ENCODE data around the gene POLE2. TPM values are rescaled to one million over a fixed set of nuclear protein-coding genes. Genes with fewer than 3 reads are reported as not detected.

The POLE2 gene
- total and polyA plus RNA-seq, 2 of the 13 experiments (the other 11 are each of a cell fraction or from before 2014, with no cell fraction given), result 16.6 to 37.0 TPM

GRCh38 chr14:49617852-49618519, 70.0 kb downstream of the POLE2 start (continued):
- TF ChIP-seq SRSF9 (IDR thresholded peaks at IDR 0.05; ENCODE audit: borderline replicate concordance, insufficient read depth, low read depth, low read length, poor library complexity, severe bottlenecking) (no peak), ZHX2 (IDR thresholded peaks at IDR 0.05; ENCODE audit: low read depth) (no peak), ZHX2 (CRISPR knock-in tag; IDR thresholded peaks at IDR 0.05; ENCODE audit: borderline replicate concordance) (no peak), ZBTB44 (CRISPR knock-in tag; IDR thresholded peaks at IDR 0.05) (no peak), RARG (CRISPR knock-in tag; IDR thresholded peaks at IDR 0.05; ENCODE audit: low read depth) (no peak), PLSCR1 (CRISPR knock-in tag; IDR thresholded peaks at IDR 0.05; ENCODE audit: borderline replicate concordance) (no peak)
